AG04449 (cell line): Measurements from ENCODE around the gene KRTAP12-1.

Experiments
- CTCF ChIA-PET: fragments of 350-600 bp; formaldehyde crosslinking; extraction: SDS; loops from one replicate; lab custom pipeline; 2021; ENCODE audit warnings: antibody characterized with exemption; lab: Yijun Ruan, JAX
- POLR2A ChIA-PET: fragments of 400-600, 350-600 bp; formaldehyde crosslinking; extraction: SDS; loops from one replicate; lab custom pipeline; 2020; ENCODE audit warnings: antibody characterized with exemption, inconsistent platforms; lab: Yijun Ruan, JAX
- DNase-seq: peaks from one replicate; pipeline ENCODE4 v3.0.0-alpha.2; 2010; ENCODE audit warnings: low read depth, low spot score
- H3K4me3 ChIP-seq: 2 replicates; pipeline ENCODE4 v1.5.1; 2011; ENCODE audit warnings: low read depth, mild to moderate bottlenecking, control low read depth, low read length
- TF ChIP-seq, protein P1 (sequence below): IDR thresholded peaks from one replicate; pipeline ENCODE4 v1.5.1; 2011; ENCODE audit warnings: mild to moderate bottlenecking, moderate library complexity, low read length, control low read depth, inconsistent platforms; ENCODE audit not compliant: insufficient read depth; ENCODE audit errors: missing control alignments

KRTAP12-1 gene

DNA sequence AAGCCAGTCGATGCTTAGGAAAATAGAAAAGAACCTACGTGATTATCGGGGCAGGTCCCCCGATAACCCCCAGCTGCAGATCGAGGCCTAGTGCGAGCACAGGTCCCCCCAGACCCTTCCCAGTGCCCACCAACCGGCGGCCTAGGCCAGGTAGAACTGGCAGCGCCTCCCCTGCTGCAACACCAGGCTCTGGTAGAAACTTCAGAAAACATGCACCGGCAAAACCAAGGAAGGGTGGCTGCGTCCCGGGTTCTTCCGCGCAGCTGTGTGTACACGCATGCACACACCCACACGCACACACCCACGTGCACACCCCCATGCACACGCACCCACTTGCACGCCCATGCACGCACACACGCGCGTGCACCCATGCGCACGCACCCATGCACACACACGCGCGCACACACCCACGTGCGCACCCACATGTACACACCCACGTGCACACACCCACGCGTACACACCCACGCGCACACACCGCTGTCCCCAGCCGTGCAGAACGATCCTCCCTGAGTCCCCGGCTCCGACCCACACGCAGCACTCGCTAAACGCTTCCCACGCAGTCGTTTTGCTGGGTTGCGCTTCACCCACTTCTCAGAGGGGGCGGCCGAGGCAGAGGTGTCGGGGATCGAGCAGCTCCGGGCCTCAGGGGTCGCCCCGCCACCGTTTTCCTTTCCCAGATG is 24.2 kb upstream of the KRTAP12-1 start:
- TF ChIP-seq, protein P1, sequence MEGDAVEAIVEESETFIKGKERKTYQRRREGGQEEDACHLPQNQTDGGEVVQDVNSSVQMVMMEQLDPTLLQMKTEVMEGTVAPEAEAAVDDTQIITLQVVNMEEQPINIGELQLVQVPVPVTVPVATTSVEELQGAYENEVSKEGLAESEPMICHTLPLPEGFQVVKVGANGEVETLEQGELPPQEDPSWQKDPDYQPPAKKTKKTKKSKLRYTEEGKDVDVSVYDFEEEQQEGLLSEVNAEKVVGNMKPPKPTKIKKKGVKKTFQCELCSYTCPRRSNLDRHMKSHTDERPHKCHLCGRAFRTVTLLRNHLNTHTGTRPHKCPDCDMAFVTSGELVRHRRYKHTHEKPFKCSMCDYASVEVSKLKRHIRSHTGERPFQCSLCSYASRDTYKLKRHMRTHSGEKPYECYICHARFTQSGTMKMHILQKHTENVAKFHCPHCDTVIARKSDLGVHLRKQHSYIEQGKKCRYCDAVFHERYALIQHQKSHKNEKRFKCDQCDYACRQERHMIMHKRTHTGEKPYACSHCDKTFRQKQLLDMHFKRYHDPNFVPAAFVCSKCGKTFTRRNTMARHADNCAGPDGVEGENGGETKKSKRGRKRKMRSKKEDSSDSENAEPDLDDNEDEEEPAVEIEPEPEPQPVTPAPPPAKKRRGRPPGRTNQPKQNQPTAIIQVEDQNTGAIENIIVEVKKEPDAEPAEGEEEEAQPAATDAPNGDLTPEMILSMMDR = no peak
- POLR2A ChIA-PET = no interaction called here
- no peak overlapping the region for H3K4me3 ChIP-seq
- DNase-seq = no peak
- CTCF ChIA-PET = no interaction called here

DNA sequence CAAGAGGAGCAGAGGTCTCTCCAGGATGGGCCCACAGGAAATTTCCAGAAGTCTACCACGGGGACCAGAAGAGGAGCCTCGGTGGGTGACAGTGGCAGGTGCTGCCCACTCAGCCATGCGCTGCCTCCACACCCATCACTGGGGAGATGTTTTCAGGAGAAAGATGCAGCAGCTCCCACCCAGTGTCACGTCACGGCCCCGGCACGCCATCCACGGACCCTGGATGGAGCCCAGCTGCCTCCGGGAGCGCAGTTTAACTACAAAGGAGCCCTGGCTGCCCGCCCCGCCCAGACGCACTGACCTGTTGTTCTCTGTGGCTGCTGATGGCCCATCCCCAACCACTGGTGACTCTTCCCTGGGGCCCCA is 22.7 kb upstream of the KRTAP12-1 start:
- no peak for DNase-seq
- ChIA-PET POLR2A (no interaction called here), CTCF (no interaction called here)
- no peak overlapping the region for H3K4me3 ChIP-seq
- TF ChIP-seq, protein P1 = no peak

DNA sequence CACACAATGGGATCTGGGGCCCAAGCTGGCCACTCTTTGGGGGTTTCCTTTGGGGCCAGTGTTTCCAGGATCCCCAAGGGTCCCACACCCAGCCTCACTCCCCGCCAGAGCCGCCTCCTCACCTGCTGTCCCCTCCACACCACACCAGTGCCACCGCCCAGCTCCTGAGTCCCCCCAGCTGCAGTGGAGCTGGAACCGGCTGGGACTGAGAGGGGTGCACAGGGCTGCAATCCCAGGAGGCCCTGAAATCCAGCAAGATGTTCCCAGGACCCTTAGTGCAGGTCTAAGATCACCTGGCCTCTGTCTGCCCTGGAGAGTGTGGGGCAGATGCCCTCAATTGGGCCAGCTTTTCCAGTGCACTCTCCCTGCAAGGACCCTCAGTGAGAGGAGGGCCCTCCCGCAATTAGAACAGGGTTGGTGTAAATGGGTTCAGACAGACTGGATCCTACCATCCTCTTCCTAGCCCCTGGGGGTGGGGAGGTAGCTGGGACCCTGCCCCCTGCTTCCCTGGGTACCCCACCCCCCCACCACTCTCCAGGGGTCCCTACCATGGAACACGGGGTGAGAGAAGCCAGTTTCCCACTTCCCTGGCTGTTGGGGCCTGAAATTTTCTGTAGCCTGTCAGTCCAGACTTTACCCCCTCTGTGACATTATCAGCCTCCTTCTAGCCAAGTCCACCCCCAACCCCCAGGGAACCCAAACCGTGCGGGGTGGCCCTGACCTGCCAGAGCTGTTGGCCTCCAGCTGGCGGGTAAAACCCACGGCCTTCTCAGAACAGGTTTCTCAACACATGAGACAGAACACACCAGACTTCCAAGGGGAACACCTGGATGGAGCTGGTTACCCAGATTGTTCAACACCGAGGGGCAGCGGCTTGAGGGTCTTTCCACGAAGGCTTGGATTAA is 22.0 kb upstream of the KRTAP12-1 start:
- ChIA-PET POLR2A (no interaction called here), CTCF (no interaction called here)
- no peak for DNase-seq
- no peak overlapping the region for H3K4me3 ChIP-seq
- TF ChIP-seq, protein P1 = no peak

DNA sequence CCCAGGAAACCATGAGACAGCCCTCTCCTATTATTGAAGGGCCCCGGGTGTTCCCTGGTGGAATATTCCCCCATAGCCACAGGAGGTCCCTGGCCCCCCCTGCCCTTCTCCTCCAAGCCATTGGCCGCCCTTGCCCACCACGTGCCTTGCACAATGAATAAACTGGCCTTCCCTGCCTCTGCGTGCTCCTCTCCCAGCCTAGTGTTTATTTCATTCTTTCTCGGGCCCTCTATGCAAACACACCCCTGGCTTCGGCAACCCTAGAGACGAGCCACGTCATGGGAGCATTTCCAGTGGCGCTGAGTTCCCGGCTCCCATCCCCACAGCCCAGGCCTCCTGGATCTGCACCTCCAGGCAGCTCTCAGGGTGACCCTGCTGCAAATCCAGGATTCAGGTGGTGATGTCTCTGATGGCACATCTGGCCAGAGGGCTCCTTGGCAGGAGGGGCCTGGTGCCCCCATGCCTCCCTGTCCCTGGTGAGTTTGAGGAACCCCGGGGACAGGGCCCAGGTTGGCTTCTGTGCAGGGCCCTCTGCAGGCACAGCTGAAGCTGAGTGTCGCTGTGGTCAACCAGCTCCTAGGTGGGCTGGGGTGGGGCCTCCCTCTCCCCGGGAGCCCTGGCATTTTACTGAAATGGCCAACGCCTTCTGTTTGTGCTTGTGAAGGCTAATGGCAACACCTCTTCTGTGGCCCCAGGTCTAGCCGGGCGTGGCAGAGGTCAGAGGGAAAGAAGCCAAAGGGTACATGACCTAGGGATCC is 21.2 kb upstream of the KRTAP12-1 start:
- POLR2A ChIA-PET = no interaction called here
- TF ChIP-seq, protein P1 = no peak
- DNase-seq = no peak
- no peak overlapping the region for H3K4me3 ChIP-seq
- CTCF ChIA-PET = interaction anchor here (1.2 kb wide), 1 partner anchor 10 kb away, joined by 3 read pairs; no protein-coding TSS in a partner anchor

DNA sequence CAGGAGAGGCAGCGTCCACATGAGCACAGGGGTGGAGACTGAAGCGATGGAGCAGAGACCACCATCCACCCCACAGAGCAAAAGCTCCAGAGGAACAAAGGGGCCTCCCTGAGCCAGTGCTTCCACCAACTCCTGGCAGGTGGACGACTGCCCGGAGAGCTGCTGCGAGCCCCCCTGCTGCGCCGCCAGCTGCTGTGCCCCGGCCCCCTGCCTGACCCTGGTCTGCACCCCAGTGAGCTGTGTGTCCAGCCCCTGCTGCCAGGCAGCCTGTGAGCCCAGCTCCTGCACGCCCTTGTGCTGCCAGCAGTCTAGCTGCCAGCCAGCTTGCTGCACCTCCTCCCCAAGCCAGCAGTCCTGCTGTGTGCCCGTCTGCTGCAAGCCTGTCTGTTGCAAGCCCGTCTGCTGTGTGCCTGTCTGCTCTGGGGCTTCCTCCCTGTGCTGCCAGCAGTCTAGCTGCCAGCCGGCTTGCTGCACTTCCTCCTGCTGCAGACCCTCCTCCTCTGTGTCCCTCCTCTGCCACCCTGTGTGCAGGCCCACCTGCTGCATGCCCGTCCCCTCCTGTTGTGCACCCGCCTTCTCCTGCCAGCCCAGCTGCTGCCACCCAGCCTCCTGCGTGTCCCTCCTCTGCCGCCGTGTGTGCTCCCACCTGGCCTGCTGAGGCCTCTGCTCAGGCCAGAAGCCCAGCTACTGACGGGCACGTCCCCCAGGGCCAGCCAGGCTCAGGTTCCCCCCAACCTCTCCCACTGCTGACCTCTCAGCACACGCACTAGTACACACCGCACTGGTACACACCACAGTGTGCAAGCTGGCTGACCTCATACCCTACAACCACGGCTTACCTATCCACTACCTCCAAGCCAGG is 20.4 kb upstream of the KRTAP12-1 start:
- DNase-seq = no peak
- TF ChIP-seq, protein P1 = no peak
- no peak overlapping the region for H3K4me3 ChIP-seq
- ChIA-PET CTCF (interaction anchor here (1.2 kb wide), 1 partner anchor 9 kb away, joined by 3 read pairs; no protein-coding TSS in a partner anchor), POLR2A (no interaction called here)
